ENCODE measurements around the gene REC8. TPM values are rescaled to one million over a fixed set of nuclear protein-coding genes. Genes with fewer than 3 reads are reported as not detected.

The REC8 gene
- total and polyA plus RNA-seq, 2 of the 13 experiments (the other 11 are each of a cell fraction or from before 2014, with no cell fraction given): 3.4 to 14.7 TPM

GRCh38 chr14:24135834-24136683 lies 35.8 kb upstream of the REC8 start, which contains the start of gene PSME1 (continued):
- peak; percentile 71 for TF ChIP-seq YEATS2 (CRISPR knock-in tag; IDR thresholded peaks at IDR 0.05; ENCODE audit: borderline replicate concordance)
- peak; percentile 97; the same call in 1 of the 2 replicates for TF ChIP-seq NFKB2 (CRISPR knock-in tag; IDR thresholded peaks at IDR 0.05; ENCODE audit: borderline replicate concordance)
- no peak for TF ChIP-seq LCORL (IDR thresholded peaks at IDR 0.05)
- no peak for TF ChIP-seq LCORL (CRISPR knock-in tag; IDR thresholded peaks at IDR 0.05)
- TF ChIP-seq ZNF274 (CRISPR knock-in tag; IDR thresholded peaks at IDR 0.05): peak; percentile 95
- peak; percentile 78 for TF ChIP-seq ZNF639 (CRISPR knock-in tag; conservative IDR thresholded peaks at IDR 0.05)
- TF ChIP-seq GABPB1 (CRISPR knock-in tag; IDR thresholded peaks at IDR 0.05): peak; percentile 87
- TF ChIP-seq ZNF850 (CRISPR knock-in tag; conservative IDR thresholded peaks at IDR 0.05): no peak
- peak; percentile 55; the same call in 1 of the 2 replicates for TF ChIP-seq RNF2 (conservative IDR thresholded peaks at IDR 0.05; ENCODE audit: low read depth)
- no peak for TF ChIP-seq GTF3A (CRISPR knock-in tag; conservative IDR thresholded peaks at IDR 0.05)
- TF ChIP-seq KMT2A (CRISPR knock-in tag; IDR thresholded peaks at IDR 0.05): peak; percentile 99
- peak in 1 of 2 experiments; percentile 26; a peak in 1 of 4 replicates for TF ChIP-seq REST (IDR thresholded peaks at IDR 0.05; ENCODE audit: borderline replicate concordance in 1 of 2, low read depth in 1 of 2, low read length in 2 of 2)
- TF ChIP-seq ZFP91 (CRISPR knock-in tag; IDR thresholded peaks at IDR 0.05; ENCODE audit: borderline replicate concordance): no peak
- TF ChIP-seq CREM (IDR thresholded peaks at IDR 0.05): no peak
- TF ChIP-seq CREM (CRISPR knock-in tag; IDR thresholded peaks at IDR 0.05): no peak; the same call in 1 of the 2 replicates
- TF ChIP-seq ZBTB4 (CRISPR knock-in tag; IDR thresholded peaks at IDR 0.05; ENCODE audit: borderline replicate concordance): peak; percentile 11
- TF ChIP-seq ZNF549 (CRISPR knock-in tag; IDR thresholded peaks at IDR 0.05): peak; percentile 12; the same call in 1 of the 2 replicates
- TF ChIP-seq ZNF282 (IDR thresholded peaks at IDR 0.05; ENCODE audit: partially characterized antibody): no peak
- TF ChIP-seq ZNF558 (CRISPR knock-in tag; IDR thresholded peaks at IDR 0.05; ENCODE audit: borderline replicate concordance): no peak

Data from HepG2 (cell line).